WTC11 (cell line): ENCODE measurements around the gene OR8H2. TPM values are rescaled to one million over a fixed set of nuclear protein-coding genes. Genes with fewer than 3 reads are reported as not detected.

Experiments
- CREM ChIP-seq: sonication (generic); formaldehyde crosslinking; IDR thresholded peaks from 2 replicates; pipeline ENCODE4 v1.8.1; 2022; ENCODE audit warnings: mild to moderate bottlenecking, missing genetic modification reagents, moderate library complexity
- PRRX2 ChIP-seq: fragments of 250-450 bp; sonication (Bioruptor Pico); IDR thresholded peaks from 2 replicates; pipeline ENCODE4 v1.8.0; 2021; ENCODE audit warnings: mild to moderate bottlenecking
- total RNA-seq: library from RNA; stranded (reverse); gene quantifications from 3 replicates; pipeline ENCODE4 v1.2.3, GENCODE V29; 2021
- TF ChIP-seq, protein P1 (sequence below): sonication (generic); formaldehyde crosslinking; IDR thresholded peaks from 2 replicates; pipeline ENCODE4 v1.8.0; 2023; ENCODE audit warnings: missing genetic modification reagents, mild to moderate bottlenecking, borderline replicate concordance
- TF ChIP-seq, protein P2 (sequence below): fragments of 200-600 bp; IDR thresholded peaks from 2 replicates; pipeline ENCODE4 v1.8.0; 2022; ENCODE audit warnings: antibody characterized with exemption

The OR8H2 gene
- total RNA-seq, 1 experiment from 2014 or later, result not detected

DNA sequence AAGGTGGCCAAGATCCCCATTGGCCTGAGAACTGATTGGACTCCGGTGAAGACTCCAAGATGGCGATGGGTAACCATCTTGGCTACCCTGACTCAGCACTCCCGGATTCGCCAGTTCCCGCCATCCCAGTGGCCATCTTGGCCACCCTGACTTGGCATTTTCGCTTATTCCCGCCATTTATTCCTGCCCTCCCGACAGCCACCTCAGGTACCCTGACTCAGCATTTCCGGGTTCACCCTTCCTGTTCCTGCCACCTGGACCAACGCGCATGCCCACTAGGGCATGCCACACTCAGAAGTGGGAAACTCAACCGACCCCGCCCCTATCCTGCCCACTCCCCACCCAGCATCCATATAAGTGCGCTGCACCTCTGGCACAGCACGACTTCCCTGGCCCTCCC is 48.8 kb downstream of the OR8H2 start (continued):
- TF ChIP-seq, protein P1, sequence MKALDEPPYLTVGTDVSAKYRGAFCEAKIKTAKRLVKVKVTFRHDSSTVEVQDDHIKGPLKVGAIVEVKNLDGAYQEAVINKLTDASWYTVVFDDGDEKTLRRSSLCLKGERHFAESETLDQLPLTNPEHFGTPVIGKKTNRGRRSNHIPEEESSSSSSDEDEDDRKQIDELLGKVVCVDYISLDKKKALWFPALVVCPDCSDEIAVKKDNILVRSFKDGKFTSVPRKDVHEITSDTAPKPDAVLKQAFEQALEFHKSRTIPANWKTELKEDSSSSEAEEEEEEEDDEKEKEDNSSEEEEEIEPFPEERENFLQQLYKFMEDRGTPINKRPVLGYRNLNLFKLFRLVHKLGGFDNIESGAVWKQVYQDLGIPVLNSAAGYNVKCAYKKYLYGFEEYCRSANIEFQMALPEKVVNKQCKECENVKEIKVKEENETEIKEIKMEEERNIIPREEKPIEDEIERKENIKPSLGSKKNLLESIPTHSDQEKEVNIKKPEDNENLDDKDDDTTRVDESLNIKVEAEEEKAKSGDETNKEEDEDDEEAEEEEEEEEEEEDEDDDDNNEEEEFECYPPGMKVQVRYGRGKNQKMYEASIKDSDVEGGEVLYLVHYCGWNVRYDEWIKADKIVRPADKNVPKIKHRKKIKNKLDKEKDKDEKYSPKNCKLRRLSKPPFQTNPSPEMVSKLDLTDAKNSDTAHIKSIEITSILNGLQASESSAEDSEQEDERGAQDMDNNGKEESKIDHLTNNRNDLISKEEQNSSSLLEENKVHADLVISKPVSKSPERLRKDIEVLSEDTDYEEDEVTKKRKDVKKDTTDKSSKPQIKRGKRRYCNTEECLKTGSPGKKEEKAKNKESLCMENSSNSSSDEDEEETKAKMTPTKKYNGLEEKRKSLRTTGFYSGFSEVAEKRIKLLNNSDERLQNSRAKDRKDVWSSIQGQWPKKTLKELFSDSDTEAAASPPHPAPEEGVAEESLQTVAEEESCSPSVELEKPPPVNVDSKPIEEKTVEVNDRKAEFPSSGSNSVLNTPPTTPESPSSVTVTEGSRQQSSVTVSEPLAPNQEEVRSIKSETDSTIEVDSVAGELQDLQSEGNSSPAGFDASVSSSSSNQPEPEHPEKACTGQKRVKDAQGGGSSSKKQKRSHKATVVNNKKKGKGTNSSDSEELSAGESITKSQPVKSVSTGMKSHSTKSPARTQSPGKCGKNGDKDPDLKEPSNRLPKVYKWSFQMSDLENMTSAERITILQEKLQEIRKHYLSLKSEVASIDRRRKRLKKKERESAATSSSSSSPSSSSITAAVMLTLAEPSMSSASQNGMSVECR (CRISPR knock-in tag), result no peak
- TF ChIP-seq, protein P2, sequence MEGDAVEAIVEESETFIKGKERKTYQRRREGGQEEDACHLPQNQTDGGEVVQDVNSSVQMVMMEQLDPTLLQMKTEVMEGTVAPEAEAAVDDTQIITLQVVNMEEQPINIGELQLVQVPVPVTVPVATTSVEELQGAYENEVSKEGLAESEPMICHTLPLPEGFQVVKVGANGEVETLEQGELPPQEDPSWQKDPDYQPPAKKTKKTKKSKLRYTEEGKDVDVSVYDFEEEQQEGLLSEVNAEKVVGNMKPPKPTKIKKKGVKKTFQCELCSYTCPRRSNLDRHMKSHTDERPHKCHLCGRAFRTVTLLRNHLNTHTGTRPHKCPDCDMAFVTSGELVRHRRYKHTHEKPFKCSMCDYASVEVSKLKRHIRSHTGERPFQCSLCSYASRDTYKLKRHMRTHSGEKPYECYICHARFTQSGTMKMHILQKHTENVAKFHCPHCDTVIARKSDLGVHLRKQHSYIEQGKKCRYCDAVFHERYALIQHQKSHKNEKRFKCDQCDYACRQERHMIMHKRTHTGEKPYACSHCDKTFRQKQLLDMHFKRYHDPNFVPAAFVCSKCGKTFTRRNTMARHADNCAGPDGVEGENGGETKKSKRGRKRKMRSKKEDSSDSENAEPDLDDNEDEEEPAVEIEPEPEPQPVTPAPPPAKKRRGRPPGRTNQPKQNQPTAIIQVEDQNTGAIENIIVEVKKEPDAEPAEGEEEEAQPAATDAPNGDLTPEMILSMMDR, result no peak
- TF ChIP-seq PRRX2 (no peak), CREM (CRISPR knock-in tag) (no peak)
- TF ChIP-seq, all 79 proteins: peak for 0

Other genes starting within 250 kb of the OR8H2 start
- not detected in 3 replicates for gene TRIM51, start 220.4 kb upstream of the OR8H2 start, total RNA-seq
- gene OR5W2, start 189.1 kb upstream of the OR8H2 start, total RNA-seq, result not detected in 3 replicates
- gene OR5I1, start 167.3 kb upstream of the OR8H2 start, total RNA-seq, result not detected in 3 replicates
- gene OR10AG1, start 133.7 kb upstream of the OR8H2 start, total RNA-seq, result 0.16 TPM in 1 of 3 replicates, not detected in the others
- not detected in 3 replicates for gene OR5F1, start 109.1 kb upstream of the OR8H2 start, total RNA-seq
- gene OR5AS1, start 76.0 kb upstream of the OR8H2 start, total RNA-seq, result 0.02 TPM in 1 of 3 replicates, not detected in the others
- not detected in 3 replicates for gene OR8I2, start 10.4 kb upstream of the OR8H2 start, total RNA-seq
- gene OR8H3, start 18.7 kb downstream of the OR8H2 start, total RNA-seq, result not detected in 3 replicates
- not detected in 3 replicates for gene OR8J3, start 36.5 kb downstream of the OR8H2 start, total RNA-seq
- not detected in 3 replicates for gene OR8K5, start 56.6 kb downstream of the OR8H2 start, total RNA-seq
- gene OR5J2, start 72.9 kb downstream of the OR8H2 start, total RNA-seq, result not detected in 3 replicates
- gene OR5T2, start 130.6 kb downstream of the OR8H2 start, total RNA-seq, result not detected in 3 replicates
- gene OR5T3, start 148.6 kb downstream of the OR8H2 start, total RNA-seq, result not detected in 3 replicates
- not detected in 3 replicates for gene OR5T1, start 170.5 kb downstream of the OR8H2 start, total RNA-seq
- gene OR8H1, start 188.6 kb downstream of the OR8H2 start, total RNA-seq, result not detected in 3 replicates
- not detected in 3 replicates for gene OR8K3, start 211.5 kb downstream of the OR8H2 start, total RNA-seq
- not detected in 3 replicates for gene OR8K1, start 242.4 kb downstream of the OR8H2 start, total RNA-seq